HG03280 (cell line): ENCODE results near the gene PARN.
"Not testable (repeated sequence)": the region's sequence is repeated elsewhere in the genome, so short reads cannot be mapped to it uniquely, and the experiment has no call there.

Experiments
- ATAC-seq: cut with Tn5 transposase; IDR thresholded peaks from one replicate; pipeline ENCODE4 v1.9.1; 2021; ENCODE audit warnings: mild to moderate bottlenecking, moderate library complexity; ENCODE audit not compliant: unreplicated experiment

Gene PARN

DNA sequence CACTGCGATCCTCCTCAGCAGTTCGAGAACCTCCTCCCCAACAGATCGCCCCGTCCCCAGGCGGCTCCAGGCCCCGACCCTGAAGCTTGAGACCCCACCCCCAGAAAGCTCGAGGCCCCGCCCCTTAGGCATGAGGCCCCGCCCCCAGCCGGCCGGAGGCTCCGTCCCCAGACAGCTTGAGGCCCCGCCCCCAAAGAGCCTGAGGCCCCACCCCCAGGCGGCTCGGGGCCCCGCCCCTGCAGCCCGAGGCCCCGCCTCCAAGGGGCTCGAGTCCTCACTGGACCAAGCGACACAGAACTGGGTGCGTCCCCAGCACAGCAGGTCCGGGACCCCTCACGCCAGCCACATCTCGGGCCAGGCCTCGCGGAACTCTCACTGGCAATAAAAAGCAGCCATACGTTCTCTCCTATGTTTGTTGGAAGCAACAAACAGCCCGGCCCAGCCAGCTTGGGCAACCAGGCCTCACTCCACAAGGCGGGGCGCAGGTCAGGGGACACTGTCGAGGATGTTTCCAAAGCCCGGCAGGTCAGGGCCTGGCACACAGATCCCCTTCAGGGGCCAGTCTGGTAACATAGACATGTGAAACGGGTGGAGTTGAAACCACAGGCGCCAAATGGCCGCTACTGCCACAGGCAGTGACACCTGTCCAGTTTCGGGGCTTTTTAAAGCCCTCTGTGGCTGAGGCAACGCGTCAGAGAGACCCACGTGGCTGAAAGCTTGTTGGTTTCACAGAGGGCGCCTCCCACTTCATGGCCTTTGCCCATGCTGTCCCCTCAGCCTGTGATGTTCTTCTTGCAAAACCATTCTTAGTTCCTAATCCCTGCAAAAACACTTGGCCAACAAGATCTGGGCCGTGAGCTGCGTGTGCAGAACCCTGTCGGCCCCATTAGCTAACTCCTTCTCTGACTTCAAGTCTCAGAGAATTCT is 224.2 kb downstream of the PARN start:
- peak; percentile 89 for ATAC-seq

DNA sequence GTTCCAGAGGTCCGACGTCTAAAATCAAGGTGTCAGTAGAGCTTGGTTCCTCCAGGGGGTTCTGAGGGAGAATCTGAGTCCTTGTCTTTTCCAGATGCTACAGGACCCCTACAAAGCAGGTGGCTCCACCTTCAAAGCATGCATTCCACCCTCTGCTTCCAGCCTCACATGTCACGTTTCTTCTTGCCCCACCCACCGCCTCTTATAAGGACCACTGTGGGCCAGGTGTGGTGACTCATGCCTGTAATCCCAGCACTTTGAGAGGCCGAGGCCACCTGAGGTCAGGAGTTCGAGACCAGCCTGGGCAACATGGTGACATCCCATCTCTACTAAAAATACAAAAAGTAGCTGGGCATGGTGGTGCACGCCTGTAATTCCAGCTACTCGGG is 227.1 kb downstream of the PARN start:
- not testable (repeated sequence) for ATAC-seq

DNA sequence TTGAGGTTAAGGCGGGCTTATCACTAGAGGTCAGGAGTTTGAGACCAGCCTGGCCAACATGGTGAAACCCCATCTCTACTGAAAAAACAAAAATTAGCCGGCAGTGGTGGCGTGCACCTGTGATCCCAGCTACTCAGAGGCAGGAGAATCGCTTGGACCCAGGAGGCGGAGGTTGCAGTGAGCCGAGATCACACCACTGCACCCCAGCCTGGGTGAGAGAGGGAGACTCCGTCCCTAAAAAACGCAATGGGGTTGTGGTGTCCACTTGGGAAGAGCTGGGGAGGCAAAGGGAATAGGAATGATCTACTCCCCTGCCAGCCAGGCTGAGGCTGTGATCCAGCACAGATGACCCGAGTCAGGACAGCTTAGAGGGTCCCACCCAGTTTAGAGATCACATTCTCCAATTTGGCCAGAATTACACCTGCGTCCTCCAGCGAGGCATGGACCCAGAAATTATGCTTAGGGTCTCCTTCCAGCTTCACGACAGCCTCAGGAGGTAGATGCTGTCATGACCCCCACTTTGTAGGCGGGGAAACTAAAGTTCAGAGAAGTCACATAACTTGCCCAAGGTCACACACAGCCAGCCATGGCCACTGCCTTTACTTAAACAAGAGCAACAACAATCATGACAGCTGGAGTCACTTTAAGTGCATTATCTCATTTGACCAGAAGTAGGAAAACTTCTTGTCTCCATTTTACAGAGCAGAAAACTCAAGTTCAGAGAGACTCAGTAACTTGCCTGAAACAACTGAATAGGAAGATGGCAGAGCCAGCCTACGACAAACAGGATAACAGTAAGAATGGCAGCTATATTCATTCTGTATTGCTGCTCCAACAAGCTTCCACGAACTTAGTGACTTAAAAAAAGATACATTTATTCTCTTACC is 227.7 kb downstream of the PARN start:
- not testable (repeated sequence) for ATAC-seq

DNA sequence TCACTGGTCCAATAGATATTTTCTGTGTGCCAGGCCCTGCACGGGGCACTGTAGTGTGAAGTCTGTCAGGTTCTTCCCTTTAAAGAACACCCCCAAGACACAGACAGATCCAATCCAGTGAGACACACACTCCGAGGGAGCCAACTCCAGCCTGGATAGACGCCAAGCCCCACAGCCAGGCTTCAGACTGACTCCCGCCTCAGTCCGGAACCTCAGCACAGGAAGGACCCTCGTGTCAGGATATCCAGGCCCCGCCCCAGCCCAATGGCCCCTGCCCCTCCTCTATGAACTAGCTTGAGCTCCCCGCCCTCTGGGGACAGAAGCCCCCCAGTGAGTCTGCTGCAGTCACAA is 228.4 kb downstream of the PARN start:
- ATAC-seq: not testable (repeated sequence)

DNA sequence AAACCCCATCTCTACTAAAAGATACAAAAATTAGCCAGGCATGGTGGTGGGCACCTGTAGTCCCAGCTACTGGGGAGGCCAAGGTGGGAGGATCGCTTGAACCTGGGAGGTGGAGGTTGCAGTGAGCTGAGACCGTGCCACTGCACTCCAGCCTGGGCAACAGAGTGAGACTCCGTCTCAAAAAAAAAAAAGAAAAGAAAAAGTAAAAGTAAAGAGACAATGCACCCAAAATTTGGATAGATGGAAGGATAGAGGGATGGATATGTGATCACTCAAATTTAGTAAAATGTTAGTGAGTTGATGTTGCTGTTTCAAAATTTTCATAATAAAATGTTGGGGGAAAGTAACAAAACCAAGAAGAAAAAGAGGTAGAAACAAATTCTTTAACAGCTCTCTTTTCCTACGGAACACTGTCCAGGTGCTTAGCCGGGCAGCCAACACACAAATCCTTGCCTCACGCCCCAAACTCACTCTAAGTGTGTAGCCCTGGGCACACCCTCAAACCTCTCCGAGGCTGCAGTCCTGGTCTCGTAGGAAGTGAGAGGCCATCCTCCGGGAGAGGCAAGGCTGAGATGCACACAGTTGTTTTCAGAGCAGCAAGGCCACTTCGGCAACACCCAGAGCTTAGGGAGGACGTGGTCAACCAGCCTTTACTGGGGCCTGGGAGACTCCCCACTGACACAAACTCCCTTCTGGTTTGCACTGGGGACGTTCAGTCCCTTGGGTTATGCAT is 228.9 kb downstream of the PARN start:
- ATAC-seq: not testable (repeated sequence)

DNA sequence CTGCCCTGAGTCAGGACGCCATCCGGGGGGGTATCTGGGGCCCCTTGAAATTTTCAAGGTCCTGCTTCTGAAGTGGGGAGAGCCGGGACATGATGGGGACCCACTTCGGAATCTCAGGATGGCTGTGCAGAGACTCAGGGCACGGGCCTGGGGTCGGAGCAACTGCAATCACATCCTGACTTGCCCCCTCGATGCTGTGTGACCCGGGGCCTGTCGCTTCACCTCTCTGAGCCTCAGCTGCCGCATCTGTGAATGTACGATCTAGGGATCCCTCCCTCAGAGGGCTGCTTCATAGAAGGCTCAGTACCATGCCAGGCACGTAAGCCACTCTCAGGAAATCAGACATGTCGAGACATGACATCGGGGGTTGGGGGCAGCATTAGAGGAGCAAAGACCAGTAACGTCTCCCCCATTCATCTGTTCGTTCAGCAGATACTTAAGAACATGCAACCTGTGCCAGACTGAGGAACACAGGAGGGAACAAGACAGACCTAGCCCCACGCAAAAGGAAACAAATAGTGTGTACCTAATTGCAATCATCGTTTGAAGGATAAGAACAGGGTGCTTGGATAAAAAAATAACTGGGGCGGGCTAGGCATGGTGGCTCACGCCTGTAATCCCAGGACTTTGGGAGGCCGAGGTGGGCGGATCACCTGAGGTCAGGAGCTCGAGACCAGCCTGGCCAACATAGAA is 229.6 kb downstream of the PARN start:
- no peak for ATAC-seq

DNA sequence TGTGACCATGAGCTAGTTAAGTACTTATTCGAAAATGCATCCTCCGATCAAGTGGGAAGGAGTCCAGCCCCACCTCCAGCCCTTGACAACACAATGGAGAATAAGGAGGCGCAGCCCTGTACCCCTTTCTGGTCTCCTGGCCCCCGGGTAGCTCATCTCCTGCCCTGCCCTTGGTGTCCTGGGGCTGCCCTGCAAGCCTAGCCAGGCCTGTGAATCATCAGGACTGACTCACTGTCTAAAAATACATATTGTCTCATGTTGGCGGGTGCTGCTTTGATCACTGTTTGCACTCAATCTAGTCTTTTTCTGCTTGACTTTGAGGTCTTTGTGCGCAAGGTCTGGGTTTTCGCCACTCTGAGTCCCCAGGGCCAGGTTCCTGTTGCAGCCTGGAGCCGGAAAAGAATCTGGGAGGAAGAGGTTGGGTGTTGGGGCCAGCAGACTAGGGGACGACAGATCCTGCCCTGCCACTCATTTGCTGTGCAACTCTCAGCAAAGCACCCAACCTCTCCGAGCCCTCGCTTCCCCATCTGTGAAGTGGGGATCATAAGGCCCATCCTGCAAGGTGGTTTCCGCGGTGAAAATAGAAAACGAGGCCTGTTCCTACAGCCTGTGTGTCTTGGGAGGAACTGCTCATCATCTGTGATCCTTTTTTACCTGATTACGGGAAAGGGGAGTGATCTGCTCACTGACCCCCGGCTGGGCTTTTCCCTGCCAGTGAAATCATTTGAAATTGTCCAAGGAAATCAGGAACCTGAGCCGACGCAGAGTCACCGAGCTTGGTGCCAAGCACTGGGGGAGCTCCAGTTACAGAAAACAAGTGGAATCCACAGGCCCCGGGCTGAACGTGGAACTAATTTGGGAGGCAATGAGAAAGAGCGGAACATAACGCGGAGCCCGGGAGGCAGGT is 230.4 kb downstream of the PARN start:
- peak; percentile 87 for ATAC-seq

DNA sequence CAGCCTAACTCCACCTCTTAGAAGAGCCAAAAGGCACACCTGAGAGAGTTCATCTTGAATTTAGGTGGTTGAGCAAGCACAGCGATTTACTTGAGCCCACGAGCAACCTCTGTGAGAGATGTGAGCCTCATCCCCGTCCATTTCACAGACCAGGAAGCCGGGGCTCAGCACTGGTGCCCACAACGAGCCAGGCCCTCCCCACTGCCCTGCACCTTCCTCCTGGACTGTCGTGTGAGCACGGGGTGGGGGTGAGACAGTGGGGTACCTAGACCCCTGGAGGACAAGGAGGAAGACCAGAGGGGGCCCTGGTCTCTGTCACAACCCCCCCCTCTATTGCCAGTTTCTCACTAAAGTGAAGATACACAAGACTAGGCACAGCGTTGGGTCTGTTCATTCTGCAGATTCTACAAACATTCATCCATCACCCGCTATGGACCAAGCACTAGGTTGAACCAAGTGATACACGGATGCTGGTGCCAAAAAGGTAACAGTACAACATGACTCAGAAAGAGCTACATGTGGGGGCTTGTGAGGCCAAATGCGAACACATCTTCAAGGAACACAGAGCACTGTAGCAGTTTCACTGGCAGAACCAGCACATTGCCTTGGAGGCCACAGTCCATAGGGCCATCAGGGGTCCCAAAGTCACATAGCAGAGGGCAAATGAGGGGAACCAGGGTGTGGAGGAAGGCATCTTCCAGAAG is 231.9 kb downstream of the PARN start:
- no peak for ATAC-seq

DNA sequence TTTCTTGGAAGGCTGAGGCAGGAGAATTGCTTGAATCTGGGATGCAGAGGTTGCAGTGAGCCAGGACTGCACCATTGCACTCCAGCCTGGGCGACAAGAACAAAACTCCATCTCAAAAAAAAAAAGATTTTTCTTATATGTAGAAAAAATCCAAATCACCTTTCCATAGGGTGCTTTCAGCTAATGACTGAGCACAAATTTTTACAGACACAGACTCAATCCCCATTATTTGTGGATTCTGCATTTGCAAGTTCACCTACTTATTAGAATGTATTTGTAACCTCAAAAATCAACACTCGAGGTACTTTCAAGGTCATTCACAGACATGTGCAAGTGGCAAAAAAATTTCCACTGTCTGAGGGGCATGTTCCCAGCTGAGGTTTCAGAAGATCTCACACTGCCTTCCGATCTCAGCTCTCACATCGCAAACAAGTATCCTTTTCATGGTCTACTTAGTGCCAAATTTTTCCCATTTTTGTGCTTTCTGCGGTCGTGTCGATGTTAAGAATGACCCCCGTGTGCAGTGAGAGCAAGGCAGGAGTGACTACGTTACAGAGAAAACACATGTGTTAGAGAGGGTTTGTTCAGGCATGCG is 234.3 kb downstream of the PARN start:
- ATAC-seq: not testable (repeated sequence)

DNA sequence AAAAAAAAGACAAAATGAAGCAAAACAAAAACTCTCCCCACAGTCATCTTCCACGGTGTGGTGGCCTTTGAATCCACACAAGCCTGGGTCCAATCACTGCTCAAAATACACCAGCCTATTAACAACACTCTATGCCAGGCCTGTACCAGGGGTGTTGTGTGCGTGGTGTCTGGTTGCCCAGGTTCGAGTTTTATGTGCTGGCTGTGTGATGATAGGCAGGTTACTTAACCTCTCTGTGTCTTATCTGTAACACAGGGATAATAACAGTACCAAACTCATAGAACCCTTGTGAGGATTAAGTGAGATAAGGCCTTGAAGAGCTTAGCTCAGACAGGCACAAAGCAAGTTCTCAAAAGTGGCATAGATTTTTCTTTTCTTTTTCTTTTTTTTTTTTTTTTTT is 235.2 kb downstream of the PARN start:
- ATAC-seq: no peak

DNA sequence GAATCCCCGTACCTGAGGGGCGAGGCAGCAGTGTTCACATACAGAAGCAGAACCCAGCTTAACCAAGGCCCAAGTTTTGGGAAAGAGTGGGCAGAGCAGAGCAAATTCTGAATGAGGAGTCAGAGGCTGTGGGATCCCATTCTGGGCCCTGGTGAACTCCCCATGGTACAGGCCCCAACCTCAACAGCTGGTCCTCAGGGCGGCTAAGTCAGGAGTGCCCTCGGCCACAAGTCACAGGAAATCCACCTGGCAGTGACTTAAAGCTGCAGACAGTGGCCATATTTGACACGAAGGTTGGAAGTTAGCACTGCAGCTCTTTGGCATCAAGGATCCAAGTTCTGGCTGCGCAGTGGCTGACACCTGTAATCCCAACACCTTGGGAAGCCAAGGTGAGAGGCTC is 237.1 kb downstream of the PARN start:
- no peak for ATAC-seq

DNA sequence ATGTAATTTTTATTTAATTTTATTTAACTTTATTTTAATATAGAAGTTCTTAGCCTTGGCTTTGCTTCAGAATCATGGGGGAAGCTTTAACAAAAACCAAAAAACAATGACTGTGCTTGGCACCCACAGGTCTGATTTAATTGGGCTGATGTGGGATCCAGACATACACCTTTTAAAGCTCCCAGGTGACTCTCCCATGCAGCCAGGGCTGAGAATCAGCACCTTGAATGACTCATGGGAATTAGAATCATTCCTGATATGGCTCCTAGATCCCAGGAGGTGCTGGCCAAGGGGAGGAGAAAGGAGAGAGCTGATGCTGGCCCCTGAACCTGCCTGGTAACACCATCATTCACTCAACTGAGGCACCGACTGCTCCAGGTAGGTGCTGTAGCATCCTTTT is 240.7 kb downstream of the PARN start:
- ATAC-seq: no peak

DNA sequence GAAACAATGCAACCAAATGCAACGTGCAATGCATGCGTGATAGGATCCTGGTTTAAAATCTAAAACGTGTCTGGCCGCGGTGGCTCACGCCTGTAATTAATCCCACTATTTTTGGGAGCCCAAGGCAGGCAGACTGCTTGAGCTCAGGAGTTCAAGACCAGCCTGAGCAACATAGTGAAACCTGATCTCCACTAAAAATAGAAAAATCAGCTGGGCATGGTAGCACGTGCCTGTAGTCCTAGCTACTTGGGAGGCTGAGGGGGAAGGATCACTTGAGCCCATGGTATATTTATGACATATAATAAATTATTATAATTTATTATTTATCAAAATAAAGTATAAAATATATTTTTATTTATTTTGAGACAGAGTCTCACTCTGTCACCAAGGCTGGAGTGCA is 241.8 kb downstream of the PARN start:
- no peak for ATAC-seq

DNA sequence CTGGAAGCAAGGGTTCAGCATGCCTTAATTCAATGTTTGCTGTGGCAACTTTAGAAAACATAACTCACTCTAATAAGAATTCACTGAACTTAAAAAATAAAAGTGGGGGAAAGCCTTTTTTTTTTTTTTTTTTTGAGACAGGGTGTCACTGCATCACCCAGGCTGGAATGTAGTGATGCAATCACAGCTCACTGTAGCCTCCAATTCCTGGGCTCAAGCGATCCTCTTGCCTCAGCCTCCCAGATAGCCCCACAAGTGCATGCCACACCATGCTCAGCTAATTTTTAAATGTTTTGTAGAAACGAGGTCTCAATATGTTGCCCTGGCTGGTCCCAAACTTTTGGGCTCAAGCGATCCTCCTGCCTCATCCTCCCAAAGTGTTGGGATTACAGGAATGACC is 243.9 kb downstream of the PARN start:
- no peak for ATAC-seq
